ENCODE data around the gene ABTB2.

GRCh38 chr11:34174412-34175041 is 183.3 kb downstream of the ABTB2 start:
- TF ChIP-seq CTCF (IDR thresholded peaks at IDR 0.05) (peak; percentile 77 to 98 (median 93)), POLR2AphosphoS5 (IDR thresholded peaks at IDR 0.05) (no peak), POLR2A (IDR thresholded peaks at IDR 0.05) (no peak), EP300 (IDR thresholded peaks at IDR 0.05) (no peak)

Measured in upper lobe of left lung (tissue), 4 donors.